K562 (cell line): Measurements from ENCODE around the gene ZSWIM1. TPM values are rescaled to one million over a fixed set of nuclear protein-coding genes. Genes with fewer than 3 reads are reported as not detected.
A peak's percentile ranks its signal among the peaks of the same experiment; 100 is the strongest.

ENCODE experiments used
- ATAC-seq: fragments of 200-7000 bp; cut with Tn5 transposase; 3 replicates; pipeline ENCODE4 v1.9.1; 2020; ENCODE audit warnings: moderate library complexity
- BruUV-seq: library from RNA; stranded (reverse); fragments of 400-500 nt; replicated peaks from 2 replicates; lab custom pipeline; 2021; lab: Mats Ljungman, UMichigan
- CTCF ChIA-PET: fragments of 300-600 bp; formaldehyde crosslinking; extraction: SDS; loops from one replicate; lab custom pipeline; 2021; ENCODE audit warnings: low intra/inter-chr PET ratio; lab: Yijun Ruan, JAX
- POLR2A ChIA-PET: fragments of 300-600, 350-650 bp; sonication (Branson Sonifier 250); formaldehyde crosslinking; extraction: SDS; loops from one replicate; lab custom pipeline; 2021; ENCODE audit warnings: antibody characterized with exemption, inconsistent platforms; lab: Yijun Ruan, JAX
- DNase-seq, 4 experiments: peaks; one replicate each; pipeline versions ENCODE4 v3.0.0 to v3.0.0-alpha.2; 2011 to 2018; ENCODE audit warnings: low spot score in 3 of 4, mixed read lengths in 3 of 4; ENCODE audit errors: extremely low read depth in 1 of 4
- FAIRE-seq: peaks from 2 replicates; lab custom pipeline; 2011; peaks lifted over from hg19 to GRCh38; lab: Jason Lieb, UNC
- H2AFZ ChIP-seq: 2 replicates; pipeline ENCODE4 v1.6.0; 2011; ENCODE audit warnings: low read depth, low read length, control low read depth, inconsistent platforms
- H3K27ac ChIP-seq: fragments of 200-600 bp; 3 replicates; pipeline ENCODE4 v1.8.0; 2011; ENCODE audit warnings: low read depth, mild to moderate bottlenecking, control low read depth, inconsistent platforms, low read length, moderate library complexity, mixed read lengths; ENCODE audit errors: extremely low read depth
- H3K27me3 ChIP-seq, 2 experiments: fragments of 300-600 bp in 1 of 2; 2 replicates in 1 of 2; 3 replicates in 1 of 2; pipeline versions ENCODE4 v1.6.0 to v1.8.0; 2011; ENCODE audit warnings: inconsistent platforms in 2 of 2, low read length in 2 of 2, mild to moderate bottlenecking in 1 of 2, mixed read lengths in 1 of 2, moderate library complexity in 1 of 2; ENCODE audit not compliant: control insufficient read depth in 2 of 2, insufficient read depth in 2 of 2
- H3K36me3 ChIP-seq: fragments of 300-600 bp; 3 replicates; pipeline ENCODE4 v1.8.0; 2011; ENCODE audit warnings: mild to moderate bottlenecking, low read length, inconsistent platforms; ENCODE audit not compliant: control insufficient read depth, insufficient read depth
- H3K4me1 ChIP-seq, 2 experiments: fragments of 200-600 bp in 1 of 2; replicated peaks in 1 of 2; 2 replicates in 1 of 2; 3 replicates in 1 of 2; pipeline versions ENCODE4 v1.5.1 to v1.8.0; 2011; ENCODE audit warnings: inconsistent platforms in 2 of 2, low read length in 2 of 2, mild to moderate bottlenecking in 1 of 2, mixed read lengths in 1 of 2, moderate library complexity in 1 of 2; ENCODE audit not compliant: control insufficient read depth in 2 of 2, insufficient read depth in 2 of 2
- H3K4me2 ChIP-seq: 2 replicates; pipeline ENCODE4 v1.6.1; 2011; ENCODE audit warnings: low read length, control low read depth, inconsistent platforms, mixed read lengths; ENCODE audit not compliant: insufficient read depth
- H3K4me3 ChIP-seq: fragments of 200-600 bp; sonication (generic), shearing (Covaris generic); 2 replicates; pipeline ENCODE4 v1.5.1; 2016; ENCODE audit warnings: control low read depth, inconsistent platforms
- H3K79me2 ChIP-seq: fragments of 200-600 bp; 3 replicates; pipeline ENCODE4 v1.8.0; 2011; ENCODE audit warnings: low read length, inconsistent platforms; ENCODE audit not compliant: control insufficient read depth, insufficient read depth
- H3K9ac ChIP-seq, 2 experiments: 2 replicates each; pipeline versions ENCODE4 v1.6.0 to v1.6.1; 2011; ENCODE audit warnings: low read depth in 2 of 2, low read length in 2 of 2, control low read depth in 1 of 2, inconsistent platforms in 1 of 2, mild to moderate bottlenecking in 1 of 2, mixed read lengths in 1 of 2; ENCODE audit not compliant: insufficient read depth in 1 of 2
- H3K9me1 ChIP-seq: one replicate; pipeline ENCODE4 v1.6.0; 2011; ENCODE audit warnings: inconsistent platforms, mild to moderate bottlenecking, low read length, moderate library complexity; ENCODE audit not compliant: control insufficient read depth, insufficient read depth
- H3K9me3 ChIP-seq: replicated peaks from 2 replicates; pipeline ENCODE4 v1.5.1; 2011; ENCODE audit warnings: low read depth, low read length, inconsistent platforms; ENCODE audit not compliant: control insufficient read depth, insufficient read depth
- H4K20me1 ChIP-seq: replicated peaks from 2 replicates; pipeline ENCODE4 v1.6.1; 2011; ENCODE audit warnings: low read length, inconsistent platforms, mixed read lengths; ENCODE audit not compliant: control insufficient read depth, insufficient read depth
- ADNP ChIP-seq: fragments of 200-800 bp; sonication (Bioruptor generic); IDR thresholded peaks from 2 replicates; pipeline ENCODE4 v1.6.1; 2016; ENCODE audit warnings: missing genetic modification characterization, missing compliant biosample characterization
- BCOR ChIP-seq: fragments of 450-650 bp; IDR thresholded peaks from 2 replicates; pipeline ENCODE4 v1.6.1; 2016
- CBX3 ChIP-seq, 2 experiments: IDR thresholded peaks; 1 replicate in 1 of 2; 2 replicates in 1 of 2; pipeline ENCODE4 v1.6.1; 2012; ENCODE audit warnings: inconsistent platforms in 2 of 2, low read length in 2 of 2, borderline replicate concordance in 1 of 2, control low read depth in 1 of 2
- CUX1 ChIP-seq: fragments of 200-800 bp; sonication (Bioruptor generic); IDR thresholded peaks from 2 replicates; pipeline ENCODE4 v1.6.1; 2016; ENCODE audit warnings: missing genetic modification characterization, missing compliant biosample characterization
- DPF2 ChIP-seq: fragments of 450-650 bp; IDR thresholded peaks from 2 replicates; pipeline ENCODE4 v1.6.1; 2016
- FOS ChIP-seq: IDR thresholded peaks from 3 replicates; pipeline ENCODE4 v1.6.1; 2011; ENCODE audit not compliant: insufficient read length; ENCODE audit errors: extremely low read depth
- FOXK2 ChIP-seq, 2 experiments: fragments of 450-650 bp; IDR thresholded peaks in 1 of 2; conservative IDR thresholded peaks in 1 of 2; 2 replicates each; pipeline ENCODE4 v1.6.1; 2016; ENCODE audit warnings: low read depth in 2 of 2, mild to moderate bottlenecking in 1 of 2
- MCM7 ChIP-seq, 2 experiments: fragments of 450-650 bp; IDR thresholded peaks; 2 replicates each; pipeline ENCODE4 v1.6.1; 2016 to 2018
- MECOM ChIP-seq: fragments of 250-450 bp; sonication (Bioruptor Pico); IDR thresholded peaks from 2 replicates; pipeline ENCODE4 v1.8.0; 2022; ENCODE audit warnings: inconsistent platforms
- MEIS2 ChIP-seq: fragments of 450-650 bp; IDR thresholded peaks from 2 replicates; pipeline ENCODE4 v1.6.1; 2014; ENCODE audit warnings: mild to moderate bottlenecking; ENCODE audit not compliant: partially characterized antibody
- NRF1 ChIP-seq, 2 experiments: fragments of 450-650 bp; IDR thresholded peaks in 1 of 2; conservative IDR thresholded peaks in 1 of 2; 2 replicates each; pipeline ENCODE4 v1.6.1; 2014; ENCODE audit warnings: mild to moderate bottlenecking in 2 of 2
- OTX1 ChIP-seq: fragments of 450-650 bp; formaldehyde crosslinking; IDR thresholded peaks from 2 replicates; pipeline ENCODE4 v1.4.0; 2022; ENCODE audit warnings: mild to moderate bottlenecking
- PML ChIP-seq: IDR thresholded peaks from 2 replicates; pipeline ENCODE4 v1.6.1; 2012; ENCODE audit warnings: low read length, inconsistent platforms
- RBM25 ChIP-seq: fragments of 200-400 bp; formaldehyde crosslinking; IDR thresholded peaks from 2 replicates; pipeline ENCODE4 v1.6.1; 2018; ENCODE audit warnings: low read length, low read depth, moderate library complexity; ENCODE audit not compliant: severe bottlenecking
- ZFP91 ChIP-seq: sonication (generic); formaldehyde crosslinking; IDR thresholded peaks from 2 replicates; pipeline ENCODE4 v1.8.0; 2022; ENCODE audit warnings: mild to moderate bottlenecking, missing genetic modification reagents
- in situ Hi-C: fragments of 300-500 bp; cut with MboI; formaldehyde crosslinking; loops from 4 replicates; pipeline ENCODE4 v1.15.0; 2018; ENCODE audit warnings: inconsistent platforms, mixed read lengths
- intact Hi-C: fragments of 100-400 bp; cut with micrococcal nuclease; formaldehyde crosslinking; loops from 2 replicates; pipeline ENCODE4 v1.14.2; 2022
- polyA plus RNA-seq, 8 experiments: library from polyadenylated mRNA; depleted of rRNA in 4 of 8; stranded (reverse) in 5 of 8; unstranded in 3 of 8; fragments of >200 nt; fragmentation: Nextera tagmentation in 2 of 8; fragmentation: Illumina TruSeq in 1 of 8; extraction: Ambion mirVana in 2 of 8; extraction: Trizol in 1 of 8; gene quantifications; 2 replicates each; pipeline versions ENCODE4 v1.2.1 to v1.2.3, GENCODE V29; 2011 to 2014; ENCODE audit warnings: inconsistent platforms in 1 of 8, missing spikeins in 1 of 8
- total RNA-seq, 7 experiments: library from RNA; depleted of rRNA in 6 of 7; stranded (reverse); fragments of >200 nt in 6 of 7; fragmentation: Illumina TruSeq in 2 of 7; extraction: Trizol in 2 of 7; gene quantifications; 2 replicates each; pipeline versions ENCODE4 v1.2.1 to v1.2.3, GENCODE V29; 2011 to 2021; ENCODE audit warnings: low replicate concordance in 1 of 7

ZSWIM1 gene
- total and polyA plus RNA-seq, 9 of the 15 experiments (the other 6 are each of a cell fraction or from before 2014, with no cell fraction given), result 2.5 to 15.6 (median 9.5) TPM

GRCh38 chr20:45850926-45851325 lies 30.1 kb upstream of the ZSWIM1 start (continued):
- peak; percentile 88 for TF ChIP-seq MEIS2
- peak in 1 of 2 experiments; percentile 58; a peak in 1 of 3 replicates for TF ChIP-seq CBX3 (IDR thresholded peaks at IDR 0.05; ENCODE audit: borderline replicate concordance in 1 of 2, low read length in 2 of 2)
- TF ChIP-seq OTX1, result no peak
- TF ChIP-seq PML, result 0 out of 2 replicates have a peak, but pooled peaks have one; percentile 32
- TF ChIP-seq FOS, result no peak
- no peak for TF ChIP-seq MCM7 (IDR thresholded peaks at IDR 0.05)
- TF ChIP-seq DPF2, result peak; percentile 91

- Histone ChIP-seq H4K20me1 (no peaks in the 10 kb centered on the region), H3K4me1 (peaks cover 18 to 23% of the 10 kb centered on the region in 2 experiments; a peak in 4 of 5 replicates), H3K4me2 (peak overlapping the region; percentile 33), H3K9me1 (no peaks in the 10 kb centered on the region), H2AFZ (no peak overlapping the region), H3K27ac (peak overlapping the region; percentile 63), H3K9me3 (peaks cover 5% of the 10 kb centered on the region), H3K4me3 (no peak overlapping the region), H3K9ac (peak overlapping the region in 1 of 2 experiments; percentile 6; a peak in 1 of 4 replicates), H3K79me2 (peaks cover 8% of the 10 kb centered on the region), H3K36me3 (peaks cover 14% of the 10 kb centered on the region; the same call in 2 of the 3 replicates), H3K27me3 (no peaks in the 10 kb centered on the region)
- in situ Hi-C loops (no loop called here), intact Hi-C loops (no loop called here)
- FAIRE-seq (no peak), DNase-seq (no peak), ATAC-seq (no peak)
- ChIA-PET POLR2A (interaction anchor here (0.7 to 2.3 kb wide), 3 partner anchors 10 to 44 kb away, joined by 3 to 19 read pairs (median 3); no protein-coding TSS in a partner anchor), CTCF (no interaction called here)
- no TSS peak for BruUV-seq
- no peak for TF ChIP-seq NRF1 (conservative IDR thresholded peaks at IDR 0.05 in 1 of 2, IDR thresholded peaks at IDR 0.05 in 1 of 2)
- TF ChIP-seq ZFP91 (CRISPR knock-in tag), result 0 out of 2 replicates have a peak, but pooled peaks have one; percentile 37
- TF ChIP-seq ADNP (tag), result peak; percentile 74
- no peak for TF ChIP-seq FOXK2 (conservative IDR thresholded peaks at IDR 0.05 in 1 of 2, IDR thresholded peaks at IDR 0.05 in 1 of 2; ENCODE audit: low read depth in 2 of 2)
- TF ChIP-seq MECOM (CRISPR knock-in tag), result no peak
- TF ChIP-seq CUX1, result peak; percentile 9; the same call in 1 of the 2 replicates
- TF ChIP-seq BCOR, result peak; percentile 71; the same call in 1 of the 2 replicates
- TF ChIP-seq RBM25, result peak; percentile 96
These were observed 29.5 kb upstream of the ZSWIM1 start for GRCh38 chr20:45851501-45851900.
